ENCODE results near the gene ZNF423.

GRCh38 chr16:49844359-49844758 lies 11.6 kb downstream of the ZNF423 start:
- TF ChIP-seq POLR2A (IDR thresholded peaks at IDR 0.05) (no peak), CTCF (IDR thresholded peaks at IDR 0.05) (no peak)
